ENCODE measurements around the gene PRPF40B.

The PRPF40B gene

GRCh38 chr12:49649445-49649844 is 26.1 kb downstream of the PRPF40B start:
- in situ Hi-C loops (cut with MboI; ENCODE audit: low pct_unique_long_range_greater_than_20kb, low sequenced_read_pairs, unreplicated experiment), result no loop called here
- DNase-seq (ENCODE audit: low spot score), result no peak
- no peak for TF ChIP-seq CTCF (IDR thresholded peaks at IDR 0.05; ENCODE audit: extremely low read depth, insufficient read depth, missing control alignments)

GRCh38 chr12:49649892-49650291 is 26.5 kb downstream of the PRPF40B start:
- no peak for DNase-seq (ENCODE audit: low spot score)
- TF ChIP-seq CTCF (IDR thresholded peaks at IDR 0.05; ENCODE audit: extremely low read depth, insufficient read depth, missing control alignments), result no peak
- in situ Hi-C loops (cut with MboI; ENCODE audit: low pct_unique_long_range_greater_than_20kb, low sequenced_read_pairs, unreplicated experiment), result loop anchor here (5.0 kb wide), 1 partner anchor 52 kb away; no protein-coding TSS in a partner anchor

GRCh38 chr12:49651855-49652254 is 28.5 kb downstream of the PRPF40B start:
- no peak for DNase-seq (ENCODE audit: low spot score)
- TF ChIP-seq CTCF (IDR thresholded peaks at IDR 0.05; ENCODE audit: extremely low read depth, insufficient read depth, missing control alignments), result no peak
- in situ Hi-C loops (cut with MboI; ENCODE audit: low pct_unique_long_range_greater_than_20kb, low sequenced_read_pairs, unreplicated experiment), result loop anchor here (5.0 kb wide), 1 partner anchor 50 kb away; no protein-coding TSS in a partner anchor

- no peak for TF ChIP-seq CTCF (IDR thresholded peaks at IDR 0.05; ENCODE audit: extremely low read depth, insufficient read depth, missing control alignments)
- in situ Hi-C loops (cut with MboI; ENCODE audit: low pct_unique_long_range_greater_than_20kb, low sequenced_read_pairs, unreplicated experiment), result loop anchor here (5.0 kb wide), 1 partner anchor 49 kb away; no protein-coding TSS in a partner anchor
- no peak for DNase-seq (ENCODE audit: low spot score)
Measured at GRCh38 chr12:49652921-49653520, 29.7 kb downstream of the PRPF40B start.

- in situ Hi-C loops (cut with MboI; ENCODE audit: low pct_unique_long_range_greater_than_20kb, low sequenced_read_pairs, unreplicated experiment), result loop anchor here (5.0 kb wide), 1 partner anchor 48 kb away; no protein-coding TSS in a partner anchor
- no peak for TF ChIP-seq CTCF (IDR thresholded peaks at IDR 0.05; ENCODE audit: extremely low read depth, insufficient read depth, missing control alignments)
- no peak for DNase-seq (ENCODE audit: low spot score)
Measured at GRCh38 chr12:49654715-49655114, 31.4 kb downstream of the PRPF40B start.

GRCh38 chr12:49655595-49656236 is 32.4 kb downstream of the PRPF40B start:
- DNase-seq (ENCODE audit: low spot score), result no peak
- in situ Hi-C loops (cut with MboI; ENCODE audit: low pct_unique_long_range_greater_than_20kb, low sequenced_read_pairs, unreplicated experiment), result no loop called here
- no peak for TF ChIP-seq CTCF (IDR thresholded peaks at IDR 0.05; ENCODE audit: extremely low read depth, insufficient read depth, missing control alignments)
